ENCODE results near the gene PTPN7.

DNA sequence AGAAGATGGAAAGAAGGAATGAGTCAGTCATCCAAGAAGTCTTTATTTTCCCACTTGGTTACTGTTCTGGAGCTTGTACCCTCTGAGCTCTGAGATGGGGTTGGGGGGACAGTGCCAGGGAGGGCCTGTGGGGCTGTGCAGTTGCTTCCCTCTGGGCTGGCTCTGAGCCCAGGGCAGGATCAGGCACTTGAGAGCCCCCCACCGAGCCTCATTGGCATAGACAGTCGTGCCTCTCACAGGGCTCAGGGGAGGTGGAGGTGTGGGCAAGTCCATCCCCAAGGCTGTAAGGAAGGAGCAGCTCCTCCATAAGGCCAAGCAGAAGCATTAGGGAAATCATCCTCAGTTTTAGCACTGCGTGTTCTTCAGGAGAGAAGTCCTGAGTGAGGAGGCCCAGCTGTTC, 13.4 kb downstream of the PTPN7 start:
- TF ChIP-seq EZH2phosphoT487 (IDR thresholded peaks at IDR 0.05) (no peak), EZH2 (IDR thresholded peaks at IDR 0.05) (no peak)

Data from neural progenitor cell (in vitro differentiated cells).